ENCODE measurements around the gene INF2. TPM values are rescaled to one million over a fixed set of nuclear protein-coding genes. Genes with fewer than 3 reads are reported as not detected.

INF2 gene
- polyA plus RNA-seq, 2 donors, result 26.6 to 41.9 TPM

GRCh38 chr14:104738375-104739019 is 49.1 kb downstream of the INF2 start:
- H3K4me1 ChIP-seq (ENCODE audit: control insufficient read depth in 2 of 2, insufficient read depth in 2 of 2, low read length in 1 of 2), result peaks cover 0 to 22% of the 10 kb centered on the region in 2 donors
- H3K27ac ChIP-seq (ENCODE audit: low read depth in 2 of 2, low read length in 1 of 2), result no peak overlapping the region
- H3K27me3 ChIP-seq (ENCODE audit: control insufficient read depth in 1 of 2, insufficient read depth in 2 of 2, low read length in 2 of 2), result no peaks in the 10 kb centered on the region
- H3K36me3 ChIP-seq (ENCODE audit: control insufficient read depth in 2 of 2, insufficient read depth in 2 of 2, low read length in 1 of 2), result peaks cover 0 to 13% of the 10 kb centered on the region in 2 donors
- no peak overlapping the region for H3K4me3 ChIP-seq (ENCODE audit: low read depth in 1 of 2, low read length in 2 of 2)
- WGBS, 2 donors, result 92 to 94% methylated on average over 18 of the region's 18 CpGs
- no peaks in the 10 kb centered on the region for H3K9me3 ChIP-seq (ENCODE audit: control insufficient read depth in 2 of 2, insufficient read depth in 1 of 2, low read depth in 1 of 2, low read length in 1 of 2)

- H3K27me3 ChIP-seq (ENCODE audit: control insufficient read depth in 1 of 2, insufficient read depth in 2 of 2, low read length in 2 of 2), result no peaks in the 10 kb centered on the region
- H3K36me3 ChIP-seq (ENCODE audit: control insufficient read depth in 2 of 2, insufficient read depth in 2 of 2, low read length in 1 of 2), result peaks cover 0 to 13% of the 10 kb centered on the region in 2 donors
- no peak overlapping the region for H3K4me3 ChIP-seq (ENCODE audit: low read depth in 1 of 2, low read length in 2 of 2)
- H3K4me1 ChIP-seq (ENCODE audit: control insufficient read depth in 2 of 2, insufficient read depth in 2 of 2, low read length in 1 of 2), result peaks cover 0 to 16% of the 10 kb centered on the region in 2 donors
- H3K27ac ChIP-seq (ENCODE audit: low read depth in 2 of 2, low read length in 1 of 2), result no peak overlapping the region
- H3K9me3 ChIP-seq (ENCODE audit: control insufficient read depth in 2 of 2, insufficient read depth in 1 of 2, low read depth in 1 of 2, low read length in 1 of 2), result no peaks in the 10 kb centered on the region
- WGBS, 2 donors, result 94 to 95% methylated on average over 17 of the region's 17 CpGs
Measured at GRCh38 chr14:104739026-104739425, 49.6 kb downstream of the INF2 start.

GRCh38 chr14:104739546-104740516 is 50.4 kb downstream of the INF2 start:
- H3K4me3 ChIP-seq (ENCODE audit: low read depth in 1 of 2, low read length in 2 of 2), result no peak overlapping the region
- no peaks in the 10 kb centered on the region for H3K9me3 ChIP-seq (ENCODE audit: control insufficient read depth in 2 of 2, insufficient read depth in 1 of 2, low read depth in 1 of 2, low read length in 1 of 2)
- no peaks in the 10 kb centered on the region for H3K27me3 ChIP-seq (ENCODE audit: control insufficient read depth in 1 of 2, insufficient read depth in 2 of 2, low read length in 2 of 2)
- H3K36me3 ChIP-seq (ENCODE audit: control insufficient read depth in 2 of 2, insufficient read depth in 2 of 2, low read length in 1 of 2), result peaks cover 0 to 13% of the 10 kb centered on the region in 2 donors
- H3K4me1 ChIP-seq (ENCODE audit: control insufficient read depth in 2 of 2, insufficient read depth in 2 of 2, low read length in 1 of 2), result peaks cover 0 to 14% of the 10 kb centered on the region in 2 donors
- H3K27ac ChIP-seq (ENCODE audit: low read depth in 2 of 2, low read length in 1 of 2), result no peak overlapping the region
- 87 to 90% methylated on average over 29 of the region's 29 CpGs for WGBS, 2 donors

- H3K4me3 ChIP-seq (ENCODE audit: low read depth in 1 of 2, low read length in 2 of 2), result no peak overlapping the region
- no peaks in the 10 kb centered on the region for H3K27me3 ChIP-seq (ENCODE audit: control insufficient read depth in 1 of 2, insufficient read depth in 2 of 2, low read length in 2 of 2)
- peaks cover 0 to 15% of the 10 kb centered on the region in 2 donors for H3K36me3 ChIP-seq (ENCODE audit: control insufficient read depth in 2 of 2, insufficient read depth in 2 of 2, low read length in 1 of 2)
- no peak overlapping the region for H3K27ac ChIP-seq (ENCODE audit: low read depth in 2 of 2, low read length in 1 of 2)
- 91 to 92% methylated on average over 29 of the region's 29 CpGs for WGBS, 2 donors
- H3K4me1 ChIP-seq (ENCODE audit: control insufficient read depth in 2 of 2, insufficient read depth in 2 of 2, low read length in 1 of 2), result peaks cover 0 to 13% of the 10 kb centered on the region in 2 donors
- H3K9me3 ChIP-seq (ENCODE audit: control insufficient read depth in 2 of 2, insufficient read depth in 1 of 2, low read depth in 1 of 2, low read length in 1 of 2), result no peaks in the 10 kb centered on the region
Measured at GRCh38 chr14:104741108-104741802, 51.8 kb downstream of the INF2 start.

- Histone ChIP-seq H3K27me3 (ENCODE audit: control insufficient read depth in 1 of 2, insufficient read depth in 2 of 2, low read length in 2 of 2) (no peaks in the 10 kb centered on the region), H3K4me3 (ENCODE audit: low read depth in 1 of 2, low read length in 2 of 2) (no peak overlapping the region), H3K36me3 (ENCODE audit: control insufficient read depth in 2 of 2, insufficient read depth in 2 of 2, low read length in 1 of 2) (peaks cover 0 to 15% of the 10 kb centered on the region in 2 donors), H3K27ac (ENCODE audit: low read depth in 2 of 2, low read length in 1 of 2) (no peak overlapping the region), H3K4me1 (ENCODE audit: control insufficient read depth in 2 of 2, insufficient read depth in 2 of 2, low read length in 1 of 2) (peaks cover 0 to 14% of the 10 kb centered on the region in 2 donors), H3K9me3 (ENCODE audit: control insufficient read depth in 2 of 2, insufficient read depth in 1 of 2, low read depth in 1 of 2, low read length in 1 of 2) (no peaks in the 10 kb centered on the region)
- WGBS, 2 donors, result 83 to 91% methylated on average over 23 of the region's 23 CpGs
Measured at GRCh38 chr14:104741803-104742251, 52.4 kb downstream of the INF2 start.

- H3K9me3 ChIP-seq (ENCODE audit: control insufficient read depth in 2 of 2, insufficient read depth in 1 of 2, low read depth in 1 of 2, low read length in 1 of 2), result no peaks in the 10 kb centered on the region
- no peak overlapping the region for H3K4me3 ChIP-seq (ENCODE audit: low read depth in 1 of 2, low read length in 2 of 2)
- H3K27me3 ChIP-seq (ENCODE audit: control insufficient read depth in 1 of 2, insufficient read depth in 2 of 2, low read length in 2 of 2), result no peaks in the 10 kb centered on the region
- peaks cover 0 to 15% of the 10 kb centered on the region in 2 donors for H3K36me3 ChIP-seq (ENCODE audit: control insufficient read depth in 2 of 2, insufficient read depth in 2 of 2, low read length in 1 of 2)
- H3K4me1 ChIP-seq (ENCODE audit: control insufficient read depth in 2 of 2, insufficient read depth in 2 of 2, low read length in 1 of 2), result peaks cover under 1 to 15% of the 10 kb centered on the region in 2 donors
- no peak overlapping the region for H3K27ac ChIP-seq (ENCODE audit: low read depth in 2 of 2, low read length in 1 of 2)
- 92 to 95% methylated on average over 32 of the region's 32 CpGs for WGBS, 2 donors
Measured at GRCh38 chr14:104742586-104743455, 53.4 kb downstream of the INF2 start.

GRCh38 chr14:104743461-104744380 is 54.3 kb downstream of the INF2 start:
- Histone ChIP-seq H3K27ac (ENCODE audit: low read depth in 2 of 2, low read length in 1 of 2) (no peak overlapping the region), H3K4me3 (ENCODE audit: low read depth in 1 of 2, low read length in 2 of 2) (no peak overlapping the region), H3K36me3 (ENCODE audit: control insufficient read depth in 2 of 2, insufficient read depth in 2 of 2, low read length in 1 of 2) (peaks cover 0 to 15% of the 10 kb centered on the region in 2 donors), H3K27me3 (ENCODE audit: control insufficient read depth in 1 of 2, insufficient read depth in 2 of 2, low read length in 2 of 2) (no peaks in the 10 kb centered on the region), H3K9me3 (ENCODE audit: control insufficient read depth in 2 of 2, insufficient read depth in 1 of 2, low read depth in 1 of 2, low read length in 1 of 2) (no peaks in the 10 kb centered on the region), H3K4me1 (ENCODE audit: control insufficient read depth in 2 of 2, insufficient read depth in 2 of 2, low read length in 1 of 2) (peaks cover 2 to 18% of the 10 kb centered on the region in 2 donors)
- 87 to 91% methylated on average over 28 of the region's 28 CpGs for WGBS, 2 donors

GRCh38 chr14:104744484-104744883 is 55.1 kb downstream of the INF2 start:
- Histone ChIP-seq H3K4me3 (ENCODE audit: low read depth in 1 of 2, low read length in 2 of 2) (no peak overlapping the region), H3K36me3 (ENCODE audit: control insufficient read depth in 2 of 2, insufficient read depth in 2 of 2, low read length in 1 of 2) (peaks cover 0 to 15% of the 10 kb centered on the region in 2 donors), H3K27ac (ENCODE audit: low read depth in 2 of 2, low read length in 1 of 2) (no peak overlapping the region), H3K4me1 (ENCODE audit: control insufficient read depth in 2 of 2, insufficient read depth in 2 of 2, low read length in 1 of 2) (peaks cover 2 to 25% of the 10 kb centered on the region in 2 donors), H3K9me3 (ENCODE audit: control insufficient read depth in 2 of 2, insufficient read depth in 1 of 2, low read depth in 1 of 2, low read length in 1 of 2) (no peaks in the 10 kb centered on the region), H3K27me3 (ENCODE audit: control insufficient read depth in 1 of 2, insufficient read depth in 2 of 2, low read length in 2 of 2) (no peaks in the 10 kb centered on the region)
- WGBS, 2 donors, result 92 to 93% methylated on average over 10 of the region's 10 CpGs

Measured in esophagus (tissue), 2 donors.